ENCODE measurements around the gene DFFB. TPM values are rescaled to one million over a fixed set of nuclear protein-coding genes. Genes with fewer than 3 reads are reported as not detected.

DFFB gene
- total RNA-seq, 1 experiment from 2014 or later, result 17.1 TPM

DNA sequence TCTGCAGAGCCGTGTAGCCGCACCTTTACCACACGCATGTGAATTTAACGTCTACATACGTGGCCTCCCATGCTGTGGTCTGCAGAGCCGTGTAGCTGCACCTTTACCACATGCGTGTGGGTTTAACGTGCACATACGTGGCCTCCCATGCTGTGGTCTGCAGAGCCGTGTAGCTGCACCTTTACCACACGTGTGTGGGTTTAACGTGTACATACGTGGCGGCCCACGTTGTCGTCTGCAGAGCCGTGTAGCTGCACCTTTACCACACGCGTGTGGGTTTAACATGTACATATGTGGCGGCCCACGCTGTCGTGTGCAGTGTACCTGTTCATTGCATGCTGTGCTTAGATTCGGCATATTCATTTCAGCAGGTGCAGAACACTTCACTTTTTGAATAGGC lies 17.5 kb downstream of the DFFB start:
- Histone ChIP-seq H3K36me3 (ENCODE audit: low read depth, low read length) (peaks cover 45% of the 10 kb centered on the region), H2AFZ (ENCODE audit: low read length) (no peak overlapping the region), H3K79me2 (ENCODE audit: low read length) (no peaks in the 10 kb centered on the region), H3K27ac (ENCODE audit: low read length) (no peak overlapping the region), H3K9ac (ENCODE audit: low read length) (no peak overlapping the region), H3K4me3 (ENCODE audit: low read length) (no peak overlapping the region), H3K27me3 (ENCODE audit: low read length) (no peaks in the 10 kb centered on the region), H3F3A (ENCODE audit: low read length, unreplicated experiment) (no peaks in the 10 kb centered on the region), H3K4me2 (ENCODE audit: low read length) (no peak overlapping the region), H3K9me2 (replicated peaks; ENCODE audit: low read length) (no peaks in the 10 kb centered on the region), H3K9me3 (ENCODE audit: low read length) (peaks cover 7% of the 10 kb centered on the region), H4K20me1 (ENCODE audit: low read length) (no peaks in the 10 kb centered on the region), H3K4me1 (ENCODE audit: insufficient read depth, low read length) (peaks cover 5% of the 10 kb centered on the region; the same call in 1 of the 2 replicates)
- ChIA-PET POLR2A (ENCODE audit: unreplicated experiment) (no interaction called here), CTCF (no interaction called here)
- DNase-seq (no peak), ATAC-seq (no peak)
- BruUV-seq (replicated peaks), result no TSS peak
- no peak for TF ChIP-seq EZH2 (IDR thresholded peaks at IDR 0.05; ENCODE audit: low read length, unreplicated experiment)
- no peak for TF ChIP-seq EZH2phosphoT487 (IDR thresholded peaks at IDR 0.05; ENCODE audit: borderline replicate concordance, low read length)
- TF ChIP-seq, protein P1, sequence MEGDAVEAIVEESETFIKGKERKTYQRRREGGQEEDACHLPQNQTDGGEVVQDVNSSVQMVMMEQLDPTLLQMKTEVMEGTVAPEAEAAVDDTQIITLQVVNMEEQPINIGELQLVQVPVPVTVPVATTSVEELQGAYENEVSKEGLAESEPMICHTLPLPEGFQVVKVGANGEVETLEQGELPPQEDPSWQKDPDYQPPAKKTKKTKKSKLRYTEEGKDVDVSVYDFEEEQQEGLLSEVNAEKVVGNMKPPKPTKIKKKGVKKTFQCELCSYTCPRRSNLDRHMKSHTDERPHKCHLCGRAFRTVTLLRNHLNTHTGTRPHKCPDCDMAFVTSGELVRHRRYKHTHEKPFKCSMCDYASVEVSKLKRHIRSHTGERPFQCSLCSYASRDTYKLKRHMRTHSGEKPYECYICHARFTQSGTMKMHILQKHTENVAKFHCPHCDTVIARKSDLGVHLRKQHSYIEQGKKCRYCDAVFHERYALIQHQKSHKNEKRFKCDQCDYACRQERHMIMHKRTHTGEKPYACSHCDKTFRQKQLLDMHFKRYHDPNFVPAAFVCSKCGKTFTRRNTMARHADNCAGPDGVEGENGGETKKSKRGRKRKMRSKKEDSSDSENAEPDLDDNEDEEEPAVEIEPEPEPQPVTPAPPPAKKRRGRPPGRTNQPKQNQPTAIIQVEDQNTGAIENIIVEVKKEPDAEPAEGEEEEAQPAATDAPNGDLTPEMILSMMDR (conservative IDR thresholded peaks at IDR 0.05; ENCODE audit: low read depth, low read length), result no peak
- intact Hi-C loops (cut with micrococcal nuclease), result no loop called here

DNA sequence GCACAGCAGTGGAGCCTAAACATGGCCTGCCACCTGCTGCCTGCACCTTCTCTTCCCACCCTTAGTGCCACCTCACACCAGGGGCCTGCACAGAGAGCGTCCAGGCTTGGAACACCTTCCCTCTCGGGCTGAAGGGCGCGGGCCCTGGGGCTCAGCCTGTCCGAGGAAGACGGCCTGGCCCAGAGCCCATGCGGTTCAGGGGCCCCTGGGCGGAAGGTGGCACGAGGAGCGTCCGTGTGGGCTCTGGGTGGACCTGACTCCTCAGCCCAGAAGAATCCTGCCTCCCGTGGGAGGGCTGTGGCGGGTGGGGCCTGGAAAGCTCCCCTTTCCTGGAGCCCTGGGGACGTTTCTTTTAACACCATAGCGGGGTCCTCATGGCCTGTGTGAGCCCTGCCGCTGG lies 19.4 kb downstream of the DFFB start:
- no peaks in the 10 kb centered on the region for H3K27me3 ChIP-seq (ENCODE audit: low read length)
- no peak for TF ChIP-seq EZH2phosphoT487 (IDR thresholded peaks at IDR 0.05; ENCODE audit: borderline replicate concordance, low read length)
- TF ChIP-seq, protein P1 (conservative IDR thresholded peaks at IDR 0.05; ENCODE audit: low read depth, low read length), result no peak
- TF ChIP-seq EZH2 (IDR thresholded peaks at IDR 0.05; ENCODE audit: low read length, unreplicated experiment), result no peak
- H3K4me3 ChIP-seq (ENCODE audit: low read length), result no peak overlapping the region
- no peaks in the 10 kb centered on the region for H3K79me2 ChIP-seq (ENCODE audit: low read length)
- H3K9me2 ChIP-seq (replicated peaks; ENCODE audit: low read length), result no peaks in the 10 kb centered on the region
- no peak overlapping the region for H3K27ac ChIP-seq (ENCODE audit: low read length)
- no peak overlapping the region for H2AFZ ChIP-seq (ENCODE audit: low read length)
- H4K20me1 ChIP-seq (ENCODE audit: low read length), result no peaks in the 10 kb centered on the region
- H3F3A ChIP-seq (ENCODE audit: low read length, unreplicated experiment), result no peaks in the 10 kb centered on the region
- no peak overlapping the region for H3K9ac ChIP-seq (ENCODE audit: low read length)
- POLR2A ChIA-PET (ENCODE audit: unreplicated experiment), result no interaction called here
- H3K4me2 ChIP-seq (ENCODE audit: low read length), result no peak overlapping the region
- no peaks in the 10 kb centered on the region for H3K4me1 ChIP-seq (ENCODE audit: insufficient read depth, low read length)
- CTCF ChIA-PET, result no interaction called here
- DNase-seq, result no peak
- ATAC-seq, result no peak
- H3K9me3 ChIP-seq (ENCODE audit: low read length), result peaks cover 7% of the 10 kb centered on the region
- intact Hi-C loops (cut with micrococcal nuclease), result no loop called here
- H3K36me3 ChIP-seq (ENCODE audit: low read depth, low read length), result peaks cover 42% of the 10 kb centered on the region
- BruUV-seq (replicated peaks), result no TSS peak

DNA sequence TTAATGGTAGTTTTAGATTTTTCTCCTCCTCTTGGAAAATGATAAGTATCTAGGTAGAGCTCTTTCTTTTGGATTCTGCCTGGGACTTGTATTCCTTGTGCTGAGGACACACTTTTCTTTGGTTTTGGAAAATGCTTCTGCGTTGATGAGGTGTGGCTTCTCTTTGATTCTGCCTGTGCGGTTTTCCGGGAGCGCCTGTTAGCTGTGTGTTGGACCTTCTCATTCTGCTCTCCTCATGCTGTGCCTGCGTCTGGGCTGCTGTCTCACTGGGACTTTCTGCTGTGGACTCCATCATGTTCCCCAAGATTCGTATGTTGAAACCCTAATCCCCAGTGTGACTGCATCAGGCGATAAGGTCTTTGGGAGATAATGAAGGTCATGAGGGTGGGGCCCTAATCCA lies 21.8 kb downstream of the DFFB start:
- Histone ChIP-seq H3K4me1 (ENCODE audit: insufficient read depth, low read length) (no peaks in the 10 kb centered on the region), H3F3A (ENCODE audit: low read length, unreplicated experiment) (no peaks in the 10 kb centered on the region), H3K27me3 (ENCODE audit: low read length) (no peaks in the 10 kb centered on the region), H3K9me2 (replicated peaks; ENCODE audit: low read length) (no peaks in the 10 kb centered on the region), H3K4me2 (ENCODE audit: low read length) (no peak overlapping the region), H3K79me2 (ENCODE audit: low read length) (no peaks in the 10 kb centered on the region), H2AFZ (ENCODE audit: low read length) (no peak overlapping the region), H3K27ac (ENCODE audit: low read length) (no peak overlapping the region), H3K9me3 (ENCODE audit: low read length) (peaks cover 7% of the 10 kb centered on the region), H3K9ac (ENCODE audit: low read length) (no peak overlapping the region), H4K20me1 (ENCODE audit: low read length) (no peaks in the 10 kb centered on the region), H3K36me3 (ENCODE audit: low read depth, low read length) (peaks cover 32% of the 10 kb centered on the region), H3K4me3 (ENCODE audit: low read length) (no peak overlapping the region)
- no peak for ATAC-seq
- BruUV-seq (replicated peaks), result no TSS peak
- intact Hi-C loops (cut with micrococcal nuclease), result no loop called here
- CTCF ChIA-PET, result no interaction called here
- TF ChIP-seq EZH2 (IDR thresholded peaks at IDR 0.05; ENCODE audit: low read length, unreplicated experiment) (no peak), EZH2phosphoT487 (IDR thresholded peaks at IDR 0.05; ENCODE audit: borderline replicate concordance, low read length) (no peak)
- TF ChIP-seq, protein P1 (conservative IDR thresholded peaks at IDR 0.05; ENCODE audit: low read depth, low read length), result no peak
- DNase-seq, result no peak
- POLR2A ChIA-PET (ENCODE audit: unreplicated experiment), result no interaction called here
